GM23338 (cell line): Measurements from ENCODE around the gene KCNQ5. TPM values are rescaled to one million over a fixed set of nuclear protein-coding genes. Genes with fewer than 3 reads are reported as not detected.

Experiments used
- CREB1 ChIP-seq: fragments of 250-450 bp; sonication (Bioruptor Pico); IDR thresholded peaks from 2 replicates; pipeline ENCODE4 v1.5.0; 2020; ENCODE audit warnings: low read depth, mild to moderate bottlenecking, moderate library complexity
- EZH2 ChIP-seq: fragments of 200-600 bp; sonication (generic); IDR thresholded peaks from one replicate; pipeline ENCODE4 v1.8.0; 2017; ENCODE audit warnings: antibody characterized with exemption, mild to moderate bottlenecking, low read depth; ENCODE audit not compliant: unreplicated experiment
- EZH2phosphoT487 ChIP-seq: fragments of 200-600 bp; sonication (generic); IDR thresholded peaks from one replicate; pipeline ENCODE4 v1.8.1; 2018; ENCODE audit warnings: antibody characterized with exemption; ENCODE audit not compliant: unreplicated experiment
- JUNB ChIP-seq: IDR thresholded peaks from one replicate; pipeline ENCODE4 v1.6.1; 2016; ENCODE audit warnings: antibody characterized with exemption; ENCODE audit not compliant: unreplicated experiment
- NANOG ChIP-seq: IDR thresholded peaks from 2 replicates; pipeline ENCODE4 v1.6.1; 2016; ENCODE audit warnings: antibody characterized with exemption, borderline replicate concordance
- POLR2AphosphoS5 ChIP-seq: IDR thresholded peaks from 2 replicates; pipeline ENCODE4 v1.6.1; 2016; ENCODE audit warnings: antibody characterized with exemption, low read depth
- STAT1 ChIP-seq: IDR thresholded peaks from one replicate; pipeline ENCODE4 v1.6.1; 2016; ENCODE audit warnings: antibody characterized with exemption; ENCODE audit not compliant: unreplicated experiment
- ZNF114 ChIP-seq: fragments of 250-450 bp; sonication (Bioruptor Pico); IDR thresholded peaks from 2 replicates; pipeline ENCODE4 v1.5.0; 2020; ENCODE audit warnings: mild to moderate bottlenecking, moderate library complexity
- ZNF331 ChIP-seq: fragments of 250-450 bp; sonication (Bioruptor Pico); IDR thresholded peaks from 2 replicates; pipeline ENCODE4 v1.5.0; 2020; ENCODE audit warnings: low read depth, mild to moderate bottlenecking, moderate library complexity
- polyA plus RNA-seq: library from polyadenylated mRNA; unstranded; fragments of >200 nt; fragmentation: Nextera tagmentation; extraction: Ambion mirVana; gene quantifications from 2 replicates; pipeline ENCODE4 v1.2.1, GENCODE V29; 2016
- total RNA-seq: library from RNA; depleted of rRNA; stranded (reverse); fragments of >200 nt; shearing (Covaris generic); gene quantifications from 2 replicates; pipeline ENCODE4 v1.2.3, GENCODE V29; 2014
- TF ChIP-seq, protein P1 (sequence below): fragments of 250-450 bp; sonication (Bioruptor Pico); IDR thresholded peaks from 2 replicates; pipeline ENCODE4 v1.5.0; 2020; ENCODE audit warnings: mild to moderate bottlenecking, moderate library complexity
- TF ChIP-seq, protein P2 (sequence below), 2 experiments: fragments of 200-600 bp in 1 of 2; sonication (generic) in 1 of 2; conservative IDR thresholded peaks; 2 replicates each; pipeline versions ENCODE4 v1.5.1 to v1.6.1; 2016 to 2017; ENCODE audit warnings: antibody characterized with exemption in 2 of 2, low read depth in 2 of 2, mild to moderate bottlenecking in 2 of 2, moderate library complexity in 1 of 2
- TF ChIP-seq, protein P3 (sequence below): IDR thresholded peaks from one replicate; pipeline ENCODE4 v1.6.1; 2018; ENCODE audit warnings: antibody characterized with exemption; ENCODE audit not compliant: unreplicated experiment

The KCNQ5 gene
- total and polyA plus RNA-seq, 2 experiments from 2014 or later = 0.68 to 0.87 TPM

DNA sequence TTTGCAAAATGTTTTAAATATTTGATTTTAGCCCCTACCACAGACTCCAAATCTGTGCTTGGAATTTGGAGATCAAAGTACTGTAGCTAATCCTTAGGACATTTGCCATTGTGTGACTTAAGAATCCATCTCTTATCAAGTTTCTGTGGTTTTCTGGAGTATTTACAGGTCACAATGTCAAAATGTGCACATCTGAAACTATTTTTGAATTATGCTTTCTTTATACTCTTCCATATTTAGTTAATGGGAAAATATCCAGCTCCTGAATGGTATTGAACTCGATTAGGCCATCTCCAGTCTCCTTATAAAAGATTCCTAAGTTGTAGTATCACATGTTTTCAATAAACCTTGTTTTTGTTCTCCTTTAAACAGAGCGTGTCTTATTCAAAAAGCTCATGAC lies 441.0 kb downstream of the KCNQ5 start (continued):
- TF ChIP-seq, protein P1, sequence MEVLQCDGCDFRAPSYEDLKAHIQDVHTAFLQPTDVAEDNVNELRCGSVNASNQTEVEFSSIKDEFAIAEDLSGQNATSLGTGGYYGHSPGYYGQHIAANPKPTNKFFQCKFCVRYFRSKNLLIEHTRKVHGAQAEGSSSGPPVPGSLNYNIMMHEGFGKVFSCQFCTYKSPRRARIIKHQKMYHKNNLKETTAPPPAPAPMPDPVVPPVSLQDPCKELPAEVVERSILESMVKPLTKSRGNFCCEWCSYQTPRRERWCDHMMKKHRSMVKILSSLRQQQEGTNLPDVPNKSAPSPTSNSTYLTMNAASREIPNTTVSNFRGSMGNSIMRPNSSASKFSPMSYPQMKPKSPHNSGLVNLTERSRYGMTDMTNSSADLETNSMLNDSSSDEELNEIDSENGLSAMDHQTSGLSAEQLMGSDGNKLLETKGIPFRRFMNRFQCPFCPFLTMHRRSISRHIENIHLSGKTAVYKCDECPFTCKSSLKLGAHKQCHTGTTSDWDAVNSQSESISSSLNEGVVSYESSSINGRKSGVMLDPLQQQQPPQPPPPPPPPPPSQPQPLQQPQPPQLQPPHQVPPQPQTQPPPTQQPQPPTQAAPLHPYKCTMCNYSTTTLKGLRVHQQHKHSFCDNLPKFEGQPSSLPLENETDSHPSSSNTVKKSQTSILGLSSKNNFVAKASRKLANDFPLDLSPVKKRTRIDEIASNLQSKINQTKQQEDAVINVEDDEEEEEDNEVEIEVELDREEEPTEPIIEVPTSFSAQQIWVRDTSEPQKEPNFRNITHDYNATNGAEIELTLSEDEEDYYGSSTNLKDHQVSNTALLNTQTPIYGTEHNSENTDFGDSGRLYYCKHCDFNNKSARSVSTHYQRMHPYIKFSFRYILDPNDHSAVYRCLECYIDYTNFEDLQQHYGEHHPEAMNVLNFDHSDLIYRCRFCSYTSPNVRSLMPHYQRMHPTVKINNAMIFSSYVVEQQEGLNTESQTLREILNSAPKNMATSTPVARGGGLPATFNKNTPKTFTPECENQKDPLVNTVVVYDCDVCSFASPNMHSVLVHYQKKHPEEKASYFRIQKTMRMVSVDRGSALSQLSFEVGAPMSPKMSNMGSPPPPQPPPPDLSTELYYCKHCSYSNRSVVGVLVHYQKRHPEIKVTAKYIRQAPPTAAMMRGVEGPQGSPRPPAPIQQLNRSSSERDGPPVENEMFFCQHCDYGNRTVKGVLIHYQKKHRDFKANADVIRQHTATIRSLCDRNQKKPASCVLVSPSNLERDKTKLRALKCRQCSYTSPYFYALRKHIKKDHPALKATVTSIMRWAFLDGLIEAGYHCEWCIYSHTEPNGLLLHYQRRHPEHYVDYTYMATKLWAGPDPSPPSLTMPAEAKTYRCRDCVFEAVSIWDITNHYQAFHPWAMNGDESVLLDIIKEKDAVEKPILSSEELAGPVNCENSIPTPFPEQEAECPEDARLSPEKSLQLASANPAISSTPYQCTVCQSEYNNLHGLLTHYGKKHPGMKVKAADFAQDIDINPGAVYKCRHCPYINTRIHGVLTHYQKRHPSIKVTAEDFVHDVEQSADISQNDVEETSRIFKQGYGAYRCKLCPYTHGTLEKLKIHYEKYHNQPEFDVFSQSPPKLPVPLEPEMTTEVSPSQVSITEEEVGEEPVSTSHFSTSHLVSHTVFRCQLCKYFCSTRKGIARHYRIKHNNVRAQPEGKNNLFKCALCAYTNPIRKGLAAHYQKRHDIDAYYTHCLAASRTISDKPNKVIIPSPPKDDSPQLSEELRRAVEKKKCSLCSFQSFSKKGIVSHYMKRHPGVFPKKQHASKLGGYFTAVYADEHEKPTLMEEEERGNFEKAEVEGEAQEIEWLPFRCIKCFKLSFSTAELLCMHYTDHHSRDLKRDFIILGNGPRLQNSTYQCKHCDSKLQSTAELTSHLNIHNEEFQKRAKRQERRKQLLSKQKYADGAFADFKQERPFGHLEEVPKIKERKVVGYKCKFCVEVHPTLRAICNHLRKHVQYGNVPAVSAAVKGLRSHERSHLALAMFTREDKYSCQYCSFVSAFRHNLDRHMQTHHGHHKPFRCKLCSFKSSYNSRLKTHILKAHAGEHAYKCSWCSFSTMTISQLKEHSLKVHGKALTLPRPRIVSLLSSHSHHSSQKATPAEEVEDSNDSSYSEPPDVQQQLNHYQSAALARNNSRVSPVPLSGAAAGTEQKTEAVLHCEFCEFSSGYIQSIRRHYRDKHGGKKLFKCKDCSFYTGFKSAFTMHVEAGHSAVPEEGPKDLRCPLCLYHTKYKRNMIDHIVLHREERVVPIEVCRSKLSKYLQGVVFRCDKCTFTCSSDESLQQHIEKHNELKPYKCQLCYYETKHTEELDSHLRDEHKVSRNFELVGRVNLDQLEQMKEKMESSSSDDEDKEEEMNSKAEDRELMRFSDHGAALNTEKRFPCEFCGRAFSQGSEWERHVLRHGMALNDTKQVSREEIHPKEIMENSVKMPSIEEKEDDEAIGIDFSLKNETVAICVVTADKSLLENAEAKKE (CRISPR knock-in tag) = no peak
- TF ChIP-seq NANOG = no peak
- no peak for TF ChIP-seq ZNF114 (CRISPR knock-in tag)
- TF ChIP-seq EZH2 = no peak
- TF ChIP-seq CREB1 = no peak
- no peak for TF ChIP-seq EZH2phosphoT487
- TF ChIP-seq, protein P2, sequence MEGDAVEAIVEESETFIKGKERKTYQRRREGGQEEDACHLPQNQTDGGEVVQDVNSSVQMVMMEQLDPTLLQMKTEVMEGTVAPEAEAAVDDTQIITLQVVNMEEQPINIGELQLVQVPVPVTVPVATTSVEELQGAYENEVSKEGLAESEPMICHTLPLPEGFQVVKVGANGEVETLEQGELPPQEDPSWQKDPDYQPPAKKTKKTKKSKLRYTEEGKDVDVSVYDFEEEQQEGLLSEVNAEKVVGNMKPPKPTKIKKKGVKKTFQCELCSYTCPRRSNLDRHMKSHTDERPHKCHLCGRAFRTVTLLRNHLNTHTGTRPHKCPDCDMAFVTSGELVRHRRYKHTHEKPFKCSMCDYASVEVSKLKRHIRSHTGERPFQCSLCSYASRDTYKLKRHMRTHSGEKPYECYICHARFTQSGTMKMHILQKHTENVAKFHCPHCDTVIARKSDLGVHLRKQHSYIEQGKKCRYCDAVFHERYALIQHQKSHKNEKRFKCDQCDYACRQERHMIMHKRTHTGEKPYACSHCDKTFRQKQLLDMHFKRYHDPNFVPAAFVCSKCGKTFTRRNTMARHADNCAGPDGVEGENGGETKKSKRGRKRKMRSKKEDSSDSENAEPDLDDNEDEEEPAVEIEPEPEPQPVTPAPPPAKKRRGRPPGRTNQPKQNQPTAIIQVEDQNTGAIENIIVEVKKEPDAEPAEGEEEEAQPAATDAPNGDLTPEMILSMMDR (conservative IDR thresholded peaks at IDR 0.05; ENCODE audit: low read depth in 2 of 2) = no peak
- TF ChIP-seq, protein P3, sequence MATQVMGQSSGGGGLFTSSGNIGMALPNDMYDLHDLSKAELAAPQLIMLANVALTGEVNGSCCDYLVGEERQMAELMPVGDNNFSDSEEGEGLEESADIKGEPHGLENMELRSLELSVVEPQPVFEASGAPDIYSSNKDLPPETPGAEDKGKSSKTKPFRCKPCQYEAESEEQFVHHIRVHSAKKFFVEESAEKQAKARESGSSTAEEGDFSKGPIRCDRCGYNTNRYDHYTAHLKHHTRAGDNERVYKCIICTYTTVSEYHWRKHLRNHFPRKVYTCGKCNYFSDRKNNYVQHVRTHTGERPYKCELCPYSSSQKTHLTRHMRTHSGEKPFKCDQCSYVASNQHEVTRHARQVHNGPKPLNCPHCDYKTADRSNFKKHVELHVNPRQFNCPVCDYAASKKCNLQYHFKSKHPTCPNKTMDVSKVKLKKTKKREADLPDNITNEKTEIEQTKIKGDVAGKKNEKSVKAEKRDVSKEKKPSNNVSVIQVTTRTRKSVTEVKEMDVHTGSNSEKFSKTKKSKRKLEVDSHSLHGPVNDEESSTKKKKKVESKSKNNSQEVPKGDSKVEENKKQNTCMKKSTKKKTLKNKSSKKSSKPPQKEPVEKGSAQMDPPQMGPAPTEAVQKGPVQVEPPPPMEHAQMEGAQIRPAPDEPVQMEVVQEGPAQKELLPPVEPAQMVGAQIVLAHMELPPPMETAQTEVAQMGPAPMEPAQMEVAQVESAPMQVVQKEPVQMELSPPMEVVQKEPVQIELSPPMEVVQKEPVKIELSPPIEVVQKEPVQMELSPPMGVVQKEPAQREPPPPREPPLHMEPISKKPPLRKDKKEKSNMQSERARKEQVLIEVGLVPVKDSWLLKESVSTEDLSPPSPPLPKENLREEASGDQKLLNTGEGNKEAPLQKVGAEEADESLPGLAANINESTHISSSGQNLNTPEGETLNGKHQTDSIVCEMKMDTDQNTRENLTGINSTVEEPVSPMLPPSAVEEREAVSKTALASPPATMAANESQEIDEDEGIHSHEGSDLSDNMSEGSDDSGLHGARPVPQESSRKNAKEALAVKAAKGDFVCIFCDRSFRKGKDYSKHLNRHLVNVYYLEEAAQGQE = no peak
- TF ChIP-seq POLR2AphosphoS5 = no peak
- TF ChIP-seq STAT1 = no peak
- TF ChIP-seq ZNF331 (CRISPR knock-in tag) = no peak
- TF ChIP-seq JUNB = no peak
